ENCODE data around the gene KCNK18. TPM values are rescaled to one million over a fixed set of nuclear protein-coding genes. Genes with fewer than 3 reads are reported as not detected.

The KCNK18 gene
- total RNA-seq, 4 donors from 2014 or later, result not detected

DNA sequence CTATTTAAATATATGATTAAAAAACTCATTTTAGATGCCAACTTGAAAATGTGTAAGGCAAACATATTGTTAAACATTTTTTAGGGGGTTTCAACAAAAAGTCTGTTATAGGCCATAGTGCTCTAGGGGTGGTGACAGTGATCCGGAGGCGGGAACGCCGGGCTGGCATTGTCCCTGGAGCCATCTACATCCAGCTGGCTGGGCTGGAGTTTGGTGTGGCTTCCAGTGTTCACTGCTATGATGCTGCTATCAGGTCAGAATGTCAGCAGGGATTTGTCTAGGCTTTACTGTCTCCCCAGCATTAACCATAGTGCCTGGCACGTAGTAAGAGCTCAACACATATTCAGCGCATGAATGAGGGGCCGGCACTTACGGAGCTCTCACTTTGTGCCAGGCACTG is 41.8 kb downstream of the KCNK18 start:
- WGBS, 2 donors, result 69 to 84% methylated on average over 6 to 8 of the region's 8 CpGs

DNA sequence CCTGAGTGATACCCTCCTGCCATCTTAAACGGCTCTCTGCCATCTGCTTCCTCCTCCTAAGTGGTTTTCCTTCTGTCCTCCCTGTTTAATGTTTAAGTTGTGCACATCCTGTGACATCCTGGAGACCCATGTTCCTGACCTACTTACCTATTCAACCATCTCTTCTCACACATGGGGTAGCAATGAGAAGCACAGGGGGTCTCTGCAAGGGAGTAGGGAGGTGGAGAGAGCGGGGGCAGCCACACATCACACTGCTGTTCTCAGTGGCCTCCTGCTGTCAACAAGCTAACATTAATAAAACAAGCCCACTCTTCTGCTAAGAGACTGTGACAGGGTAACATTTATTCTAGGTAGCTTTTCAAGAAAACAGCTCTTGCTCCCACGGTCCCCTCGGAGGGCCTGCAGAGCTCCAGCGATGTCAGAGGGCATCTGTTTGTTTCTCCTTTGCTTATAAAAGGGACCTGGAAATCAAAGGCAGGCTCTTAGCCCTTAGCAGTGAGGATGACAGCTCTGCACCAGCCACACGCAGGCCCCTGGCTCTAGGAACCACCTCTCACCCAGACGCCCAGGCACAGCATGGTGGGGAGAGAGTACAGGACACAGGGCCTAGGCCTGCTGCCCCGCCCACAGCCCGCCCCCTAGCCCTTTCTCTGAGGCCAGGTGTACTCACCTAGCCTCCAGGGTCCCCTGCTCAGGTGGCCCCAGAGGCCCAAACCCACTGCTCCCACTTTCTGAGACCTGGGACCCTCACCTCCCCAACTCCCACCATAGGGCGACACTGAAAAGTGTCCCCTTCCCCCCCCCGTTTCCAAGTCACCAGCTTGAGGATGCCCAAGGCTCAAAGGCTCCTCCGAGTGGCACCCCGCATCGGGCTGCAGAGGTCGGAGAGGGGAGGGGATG is 42.7 kb downstream of the KCNK18 start:
- no peak for DNase-seq (ENCODE audit: low spot score in 2 of 2)
- H3K4me3 ChIP-seq (ENCODE audit: low read depth, poor library complexity, severe bottlenecking), result no peak overlapping the region
- WGBS, 2 donors, result 60 to 65% methylated on average over 14 to 15 of the region's 15 CpGs
- no peak for TF ChIP-seq POLR2A (IDR thresholded peaks at IDR 0.05)
- TF ChIP-seq, protein P1, sequence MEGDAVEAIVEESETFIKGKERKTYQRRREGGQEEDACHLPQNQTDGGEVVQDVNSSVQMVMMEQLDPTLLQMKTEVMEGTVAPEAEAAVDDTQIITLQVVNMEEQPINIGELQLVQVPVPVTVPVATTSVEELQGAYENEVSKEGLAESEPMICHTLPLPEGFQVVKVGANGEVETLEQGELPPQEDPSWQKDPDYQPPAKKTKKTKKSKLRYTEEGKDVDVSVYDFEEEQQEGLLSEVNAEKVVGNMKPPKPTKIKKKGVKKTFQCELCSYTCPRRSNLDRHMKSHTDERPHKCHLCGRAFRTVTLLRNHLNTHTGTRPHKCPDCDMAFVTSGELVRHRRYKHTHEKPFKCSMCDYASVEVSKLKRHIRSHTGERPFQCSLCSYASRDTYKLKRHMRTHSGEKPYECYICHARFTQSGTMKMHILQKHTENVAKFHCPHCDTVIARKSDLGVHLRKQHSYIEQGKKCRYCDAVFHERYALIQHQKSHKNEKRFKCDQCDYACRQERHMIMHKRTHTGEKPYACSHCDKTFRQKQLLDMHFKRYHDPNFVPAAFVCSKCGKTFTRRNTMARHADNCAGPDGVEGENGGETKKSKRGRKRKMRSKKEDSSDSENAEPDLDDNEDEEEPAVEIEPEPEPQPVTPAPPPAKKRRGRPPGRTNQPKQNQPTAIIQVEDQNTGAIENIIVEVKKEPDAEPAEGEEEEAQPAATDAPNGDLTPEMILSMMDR (IDR thresholded peaks at IDR 0.05), result no peak
- intact Hi-C loops (cut with DNase I; ENCODE audit: low total_unique reads), result no loop called here

More for the DNA sequence above, 41.8 kb downstream of the KCNK18 start:
- intact Hi-C loops (cut with DNase I; ENCODE audit: low total_unique reads), result no loop called here
- no peak for DNase-seq (ENCODE audit: low spot score in 2 of 2)
- H3K4me3 ChIP-seq (ENCODE audit: low read depth, poor library complexity, severe bottlenecking), result no peak overlapping the region
- TF ChIP-seq, protein P1 (IDR thresholded peaks at IDR 0.05), result no peak
- no peak for TF ChIP-seq POLR2A (IDR thresholded peaks at IDR 0.05)

DNA sequence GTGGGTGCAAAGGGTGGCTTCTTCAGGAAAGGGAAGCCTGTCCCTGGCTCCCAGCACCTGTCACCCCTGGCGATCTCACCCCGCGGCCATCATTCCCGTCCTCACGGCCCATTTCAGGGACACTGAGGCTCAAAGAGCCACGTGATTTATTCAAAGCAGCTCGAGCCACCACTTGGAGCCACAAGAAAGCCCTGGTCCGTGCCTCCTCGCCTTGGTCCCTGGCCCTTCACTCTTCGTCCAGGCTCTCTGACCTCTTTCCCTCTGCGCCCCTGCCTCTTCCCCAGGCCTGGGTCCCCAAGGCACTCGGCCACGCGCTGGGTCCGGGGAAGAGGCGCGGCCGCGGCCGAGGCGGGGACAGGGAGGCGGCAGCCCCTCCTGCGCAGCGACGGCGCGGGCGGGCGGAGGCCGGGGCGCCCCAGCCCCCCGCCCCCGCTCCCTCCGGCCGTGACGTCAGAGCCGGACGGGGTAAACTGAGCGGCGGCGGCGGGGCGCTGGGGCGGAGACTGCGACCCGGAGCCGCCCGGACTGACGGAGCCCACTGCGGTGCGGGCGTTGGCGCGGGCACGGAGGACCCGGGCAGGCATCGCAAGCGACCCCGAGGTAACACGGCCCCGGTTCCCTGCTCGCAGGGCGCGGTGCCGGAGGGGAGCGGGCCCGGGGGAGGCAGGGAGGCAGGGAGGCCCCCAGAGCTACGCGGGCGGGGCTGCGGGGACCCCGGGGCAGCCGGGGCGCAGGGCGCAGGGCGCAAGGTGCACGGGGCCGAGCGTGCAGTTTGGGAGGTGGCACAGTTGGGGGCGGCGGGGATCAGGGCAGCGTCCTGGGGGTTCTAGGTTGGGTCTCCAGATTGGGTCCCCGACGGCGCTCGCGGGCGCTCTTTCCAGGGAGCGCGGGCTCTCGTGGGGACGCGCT is 43.6 kb downstream of the KCNK18 start, which contains the start of gene SLC18A2:
Gene SLC18A2 (plus strand): TSS at position 494 of the 909 bp plus-strand sequence. CDS start 580 bp downstream, outside the sequence.
- no peak within 1 kb of the TSS for H3K4me3 ChIP-seq (ENCODE audit: low read depth, poor library complexity, severe bottlenecking)
- TF ChIP-seq POLR2A (IDR thresholded peaks at IDR 0.05), result no peak
- TF ChIP-seq, protein P1 (IDR thresholded peaks at IDR 0.05), result no peak
- intact Hi-C loops (cut with DNase I; ENCODE audit: low total_unique reads), result no loop called here
- no peak for DNase-seq (ENCODE audit: low spot score in 2 of 2)
- WGBS, 2 donors, result 12% methylated on average over 17 to 26 of the region's 93 CpGs

GRCh38 chr10:117241541-117242462 is 44.5 kb downstream of the KCNK18 start:
- WGBS, 2 donors, result 8 to 10% methylated on average over 26 to 33 of the region's 56 CpGs
- intact Hi-C loops (cut with DNase I; ENCODE audit: low total_unique reads), result no loop called here
- no peak for TF ChIP-seq POLR2A (IDR thresholded peaks at IDR 0.05)
- TF ChIP-seq, protein P1 (IDR thresholded peaks at IDR 0.05), result no peak
- H3K4me3 ChIP-seq (ENCODE audit: low read depth, poor library complexity, severe bottlenecking), result no peak overlapping the region
- DNase-seq (ENCODE audit: low spot score in 2 of 2), result no peak

GRCh38 chr10:117242463-117242832 is 45.2 kb downstream of the KCNK18 start:
- no peak overlapping the region for H3K4me3 ChIP-seq (ENCODE audit: low read depth, poor library complexity, severe bottlenecking)
- intact Hi-C loops (cut with DNase I; ENCODE audit: low total_unique reads), result no loop called here
- WGBS, 2 donors, result 84 to 87% methylated on average over 8 of the region's 8 CpGs
- TF ChIP-seq, protein P1 (IDR thresholded peaks at IDR 0.05), result no peak
- TF ChIP-seq POLR2A (IDR thresholded peaks at IDR 0.05), result no peak
- DNase-seq (ENCODE audit: low spot score in 2 of 2), result no peak
